K562 (cell line): ENCODE results near the gene UBE2G2. TPM values are rescaled to one million over a fixed set of nuclear protein-coding genes. Genes with fewer than 3 reads are reported as not detected.

ENCODE experiments used
- CTBP1 ChIP-seq: fragments of 450-650 bp; IDR thresholded peaks from 2 replicates; pipeline ENCODE4 v1.6.1; 2016; ENCODE audit warnings: borderline replicate concordance
- FOXJ3 ChIP-seq: sonication (generic); formaldehyde crosslinking; IDR thresholded peaks from 2 replicates; pipeline ENCODE4 v1.4.0; 2020; ENCODE audit warnings: mild to moderate bottlenecking, missing genetic modification reagents
- FOXK1 ChIP-seq: sonication (generic); formaldehyde crosslinking; IDR thresholded peaks from 2 replicates; pipeline ENCODE4 v1.8.0; 2022; ENCODE audit warnings: missing genetic modification reagents, mild to moderate bottlenecking, borderline replicate concordance
- HNRNPLL ChIP-seq: fragments of 200-400 bp; formaldehyde crosslinking; IDR thresholded peaks from 2 replicates; pipeline ENCODE4 v1.6.1; 2017; ENCODE audit warnings: low read length, low read depth, mild to moderate bottlenecking; ENCODE audit not compliant: poor library complexity, severe bottlenecking
- NR2C2 ChIP-seq, 2 experiments: fragments of 200-800 bp in 1 of 2; sonication (Bioruptor generic) in 1 of 2; sonication (generic) in 1 of 2; formaldehyde crosslinking in 1 of 2; IDR thresholded peaks; 2 replicates each; pipeline versions ENCODE4 v1.6.1 to v1.8.0; 2016 to 2022; ENCODE audit warnings: mild to moderate bottlenecking in 1 of 2, missing compliant biosample characterization in 1 of 2, missing genetic modification characterization in 1 of 2, missing genetic modification reagents in 1 of 2
- POLR2G ChIP-seq: fragments of 200-400 bp; formaldehyde crosslinking; IDR thresholded peaks from 2 replicates; pipeline ENCODE4 v1.6.1; 2017; ENCODE audit warnings: low read depth, mild to moderate bottlenecking, antibody characterized with exemption, low read length, moderate library complexity
- PTBP1 ChIP-seq: fragments of 200-400 bp; formaldehyde crosslinking; IDR thresholded peaks from 2 replicates; pipeline ENCODE4 v1.6.1; 2017; ENCODE audit warnings: low read depth, low read length
- ZKSCAN1 ChIP-seq: fragments of 150-350 bp; IDR thresholded peaks from 2 replicates; pipeline ENCODE4 v1.6.1; 2016; ENCODE audit warnings: low read depth, low read length
- ZNF121 ChIP-seq: sonication (generic); formaldehyde crosslinking; conservative IDR thresholded peaks from 2 replicates; pipeline ENCODE4 v1.8.0; 2022; ENCODE audit warnings: missing genetic modification reagents
- polyA plus RNA-seq, 8 experiments: library from polyadenylated mRNA; depleted of rRNA in 4 of 8; stranded (reverse) in 5 of 8; unstranded in 3 of 8; fragments of >200 nt; fragmentation: Nextera tagmentation in 2 of 8; fragmentation: Illumina TruSeq in 1 of 8; extraction: Ambion mirVana in 2 of 8; extraction: Trizol in 1 of 8; gene quantifications; 2 replicates each; pipeline versions ENCODE4 v1.2.1 to v1.2.3, GENCODE V29; 2011 to 2014; ENCODE audit warnings: inconsistent platforms in 1 of 8, missing spikeins in 1 of 8
- total RNA-seq, 7 experiments: library from RNA; depleted of rRNA in 6 of 7; stranded (reverse); fragments of >200 nt in 6 of 7; fragmentation: Illumina TruSeq in 2 of 7; extraction: Trizol in 2 of 7; gene quantifications; 2 replicates each; pipeline versions ENCODE4 v1.2.1 to v1.2.3, GENCODE V29; 2011 to 2021; ENCODE audit warnings: low replicate concordance in 1 of 7
- TF ChIP-seq, protein P1 (sequence below): IDR thresholded peaks from 3 replicates; pipeline ENCODE4 v1.6.1; 2011; ENCODE audit warnings: borderline replicate concordance, mild to moderate bottlenecking, moderate library complexity; ENCODE audit not compliant: insufficient read length; ENCODE audit errors: extremely low read depth
- TF ChIP-seq, protein P2 (sequence below): fragments of 250-450 bp; sonication (Bioruptor Pico); IDR thresholded peaks from 2 replicates; pipeline ENCODE4 v1.8.0; 2021; ENCODE audit warnings: borderline replicate concordance, mild to moderate bottlenecking, moderate library complexity; ENCODE audit not compliant: poor library complexity, severe bottlenecking
- TF ChIP-seq, protein P3 (sequence below): fragments of 450-650 bp; formaldehyde crosslinking; IDR thresholded peaks from 2 replicates; pipeline ENCODE4 v1.4.0; 2020; ENCODE audit warnings: mild to moderate bottlenecking, mixed read lengths
- TF ChIP-seq, protein P4 (sequence below): fragments of 450-650 bp; formaldehyde crosslinking; IDR thresholded peaks from 2 replicates; pipeline ENCODE4 v1.4.0; 2020; ENCODE audit warnings: mild to moderate bottlenecking, moderate library complexity

Gene UBE2G2
- total and polyA plus RNA-seq, 9 of the 15 experiments (the other 6 are each of a cell fraction or from before 2014, with no cell fraction given): 47.5 to 225 (median 140) TPM

DNA sequence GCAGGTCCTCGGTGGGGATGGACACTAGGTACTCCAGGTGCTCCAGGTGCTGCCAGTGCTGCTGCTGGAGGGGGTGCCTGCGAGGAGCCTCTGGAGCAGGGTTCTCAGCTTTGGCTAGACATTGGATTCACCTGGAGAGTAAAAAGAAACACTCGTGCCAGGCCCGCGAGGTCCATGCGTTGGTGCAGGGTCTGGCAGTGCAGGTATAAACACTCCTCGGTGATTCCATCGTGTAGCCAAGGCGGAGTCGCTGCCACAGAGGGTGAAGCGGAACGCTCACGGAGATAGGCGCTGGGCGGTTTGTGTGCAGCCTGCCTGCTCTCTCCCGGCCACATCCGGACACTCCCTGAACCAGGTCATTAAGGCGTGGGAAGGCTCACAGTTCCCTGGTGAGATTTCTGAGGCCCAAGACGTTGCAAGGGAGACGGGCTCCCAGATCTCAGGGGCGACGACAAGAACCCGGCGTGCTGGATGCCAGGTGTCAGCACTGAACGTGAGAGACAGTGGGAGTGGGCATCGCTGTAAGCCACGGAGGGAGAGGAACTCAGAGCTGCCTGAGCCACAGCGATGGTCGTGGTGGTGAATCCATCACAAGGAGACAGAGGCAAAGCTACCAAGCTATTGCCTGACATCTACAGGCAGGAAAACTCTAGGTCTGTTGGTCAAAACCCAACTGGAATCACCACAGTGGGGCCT lies 33.5 kb upstream of the UBE2G2 start (continued):
- TF ChIP-seq NR2C2 (CRISPR knock-in tag; IDR thresholded peaks at IDR 0.05) (no peak; the same call in 1 of the 2 replicates), NR2C2 (tag; IDR thresholded peaks at IDR 0.05) (peak; percentile 41; the same call in 1 of the 2 replicates), PTBP1 (no peak), FOXK1 (peak; percentile 54; the same call in 1 of the 2 replicates), HNRNPLL (no peak), ZKSCAN1 (0 out of 2 replicates have a peak, but pooled peaks have one; percentile 18), POLR2G (no peak), FOXJ3 (CRISPR knock-in tag) (no peak), ZNF121 (CRISPR knock-in tag) (no peak), CTBP1 (peak; percentile 81)
- TF ChIP-seq, protein P1, sequence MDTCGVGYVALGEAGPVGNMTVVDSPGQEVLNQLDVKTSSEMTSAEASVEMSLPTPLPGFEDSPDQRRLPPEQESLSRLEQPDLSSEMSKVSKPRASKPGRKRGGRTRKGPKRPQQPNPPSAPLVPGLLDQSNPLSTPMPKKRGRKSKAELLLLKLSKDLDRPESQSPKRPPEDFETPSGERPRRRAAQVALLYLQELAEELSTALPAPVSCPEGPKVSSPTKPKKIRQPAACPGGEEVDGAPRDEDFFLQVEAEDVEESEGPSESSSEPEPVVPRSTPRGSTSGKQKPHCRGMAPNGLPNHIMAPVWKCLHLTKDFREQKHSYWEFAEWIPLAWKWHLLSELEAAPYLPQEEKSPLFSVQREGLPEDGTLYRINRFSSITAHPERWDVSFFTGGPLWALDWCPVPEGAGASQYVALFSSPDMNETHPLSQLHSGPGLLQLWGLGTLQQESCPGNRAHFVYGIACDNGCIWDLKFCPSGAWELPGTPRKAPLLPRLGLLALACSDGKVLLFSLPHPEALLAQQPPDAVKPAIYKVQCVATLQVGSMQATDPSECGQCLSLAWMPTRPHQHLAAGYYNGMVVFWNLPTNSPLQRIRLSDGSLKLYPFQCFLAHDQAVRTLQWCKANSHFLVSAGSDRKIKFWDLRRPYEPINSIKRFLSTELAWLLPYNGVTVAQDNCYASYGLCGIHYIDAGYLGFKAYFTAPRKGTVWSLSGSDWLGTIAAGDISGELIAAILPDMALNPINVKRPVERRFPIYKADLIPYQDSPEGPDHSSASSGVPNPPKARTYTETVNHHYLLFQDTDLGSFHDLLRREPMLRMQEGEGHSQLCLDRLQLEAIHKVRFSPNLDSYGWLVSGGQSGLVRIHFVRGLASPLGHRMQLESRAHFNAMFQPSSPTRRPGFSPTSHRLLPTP: no peak
- TF ChIP-seq, protein P2, sequence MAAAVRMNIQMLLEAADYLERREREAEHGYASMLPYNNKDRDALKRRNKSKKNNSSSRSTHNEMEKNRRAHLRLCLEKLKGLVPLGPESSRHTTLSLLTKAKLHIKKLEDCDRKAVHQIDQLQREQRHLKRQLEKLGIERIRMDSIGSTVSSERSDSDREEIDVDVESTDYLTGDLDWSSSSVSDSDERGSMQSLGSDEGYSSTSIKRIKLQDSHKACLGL: no peak
- TF ChIP-seq, protein P3, sequence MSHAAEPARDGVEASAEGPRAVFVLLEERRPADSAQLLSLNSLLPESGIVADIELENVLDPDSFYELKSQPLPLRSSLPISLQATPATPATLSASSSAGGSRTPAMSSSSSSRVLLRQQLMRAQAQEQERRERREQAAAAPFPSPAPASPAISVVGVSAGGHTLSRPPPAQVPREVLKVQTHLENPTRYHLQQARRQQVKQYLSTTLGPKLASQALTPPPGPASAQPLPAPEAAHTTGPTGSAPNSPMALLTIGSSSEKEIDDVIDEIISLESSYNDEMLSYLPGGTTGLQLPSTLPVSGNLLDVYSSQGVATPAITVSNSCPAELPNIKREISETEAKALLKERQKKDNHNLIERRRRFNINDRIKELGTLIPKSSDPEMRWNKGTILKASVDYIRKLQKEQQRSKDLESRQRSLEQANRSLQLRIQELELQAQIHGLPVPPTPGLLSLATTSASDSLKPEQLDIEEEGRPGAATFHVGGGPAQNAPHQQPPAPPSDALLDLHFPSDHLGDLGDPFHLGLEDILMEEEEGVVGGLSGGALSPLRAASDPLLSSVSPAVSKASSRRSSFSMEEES (CRISPR knock-in tag): no peak
- TF ChIP-seq, protein P4, sequence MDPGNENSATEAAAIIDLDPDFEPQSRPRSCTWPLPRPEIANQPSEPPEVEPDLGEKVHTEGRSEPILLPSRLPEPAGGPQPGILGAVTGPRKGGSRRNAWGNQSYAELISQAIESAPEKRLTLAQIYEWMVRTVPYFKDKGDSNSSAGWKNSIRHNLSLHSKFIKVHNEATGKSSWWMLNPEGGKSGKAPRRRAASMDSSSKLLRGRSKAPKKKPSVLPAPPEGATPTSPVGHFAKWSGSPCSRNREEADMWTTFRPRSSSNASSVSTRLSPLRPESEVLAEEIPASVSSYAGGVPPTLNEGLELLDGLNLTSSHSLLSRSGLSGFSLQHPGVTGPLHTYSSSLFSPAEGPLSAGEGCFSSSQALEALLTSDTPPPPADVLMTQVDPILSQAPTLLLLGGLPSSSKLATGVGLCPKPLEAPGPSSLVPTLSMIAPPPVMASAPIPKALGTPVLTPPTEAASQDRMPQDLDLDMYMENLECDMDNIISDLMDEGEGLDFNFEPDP (CRISPR knock-in tag): no peak
